ENCODE data around the gene DLGAP1. TPM values are rescaled to one million over a fixed set of nuclear protein-coding genes. Genes with fewer than 3 reads are reported as not detected.
A peak's percentile ranks its signal among the peaks of the same experiment; 100 is the strongest.
"Not testable (repeated sequence)": the region's sequence is repeated elsewhere in the genome, so short reads cannot be mapped to it uniquely, and the experiment has no call there.

Gene DLGAP1
- polyA plus RNA-seq, 6 donors from 2014 or later: 0.32 TPM; not detected in 5

GRCh38 chr18:4358618-4359017 lies 96.5 kb downstream of the DLGAP1 start:
- Mint-ChIP-seq H3K27ac (no peak overlapping the region), H3K9me3 (peaks cover 3 to 34% (median 14%) of the 10 kb centered on the region in 7 donors)

GRCh38 chr18:4357579-4357978 lies 97.5 kb downstream of the DLGAP1 start:
- no peak overlapping the region for H3K27ac Mint-ChIP-seq
- no peaks in the 10 kb centered on the region for H3K27me3 Mint-ChIP-seq
- no peak overlapping the region for H3K4me3 Mint-ChIP-seq
- peaks cover 0 to 27% (median 13%) of the 10 kb centered on the region in 7 donors for H3K9me3 Mint-ChIP-seq
- no peaks in the 10 kb centered on the region for H3K4me1 Mint-ChIP-seq
- DNase-seq (no peak), ATAC-seq (ENCODE audit: low read depth in 2 of 2) (no peak)
- H3K36me3 Mint-ChIP-seq: no peaks in the 10 kb centered on the region

More at GRCh38 chr18:4358618-4359017, 96.5 kb downstream of the DLGAP1 start:
- Mint-ChIP-seq H3K27me3 (no peaks in the 10 kb centered on the region), H3K36me3 (no peaks in the 10 kb centered on the region), H3K4me1 (no peaks in the 10 kb centered on the region), H3K4me3 (no peak overlapping the region)
- ATAC-seq (ENCODE audit: low read depth in 2 of 2) (no peak), DNase-seq (no peak)

GRCh38 chr18:4356929-4357328 lies 98.2 kb downstream of the DLGAP1 start:
- no peak overlapping the region for H3K4me3 Mint-ChIP-seq
- H3K27me3 Mint-ChIP-seq: no peaks in the 10 kb centered on the region
- no peaks in the 10 kb centered on the region for H3K36me3 Mint-ChIP-seq
- DNase-seq (no peak), ATAC-seq (ENCODE audit: low read depth in 2 of 2) (no peak)
- H3K9me3 Mint-ChIP-seq: peaks cover 0 to 23% (median 13%) of the 10 kb centered on the region in 7 donors
- H3K4me1 Mint-ChIP-seq: no peaks in the 10 kb centered on the region
- H3K27ac Mint-ChIP-seq: no peak overlapping the region

GRCh38 chr18:4353853-4354418 lies 101.2 kb downstream of the DLGAP1 start:
- no peaks in the 10 kb centered on the region for H3K4me1 Mint-ChIP-seq
- no peak for DNase-seq
- H3K4me3 Mint-ChIP-seq: no peak overlapping the region
- ATAC-seq (ENCODE audit: low read depth in 2 of 2): no peak
- H3K9me3 Mint-ChIP-seq: peaks cover 0 to 15% (median 10%) of the 10 kb centered on the region in 7 donors
- no peak overlapping the region for H3K27ac Mint-ChIP-seq
- no peaks in the 10 kb centered on the region for H3K27me3 Mint-ChIP-seq
- no peaks in the 10 kb centered on the region for H3K36me3 Mint-ChIP-seq

- H3K36me3 Mint-ChIP-seq: no peaks in the 10 kb centered on the region
- H3K9me3 Mint-ChIP-seq: peaks cover 0 to 15% (median 10%) of the 10 kb centered on the region in 7 donors
- H3K27ac Mint-ChIP-seq: no peak overlapping the region
- no peak overlapping the region for H3K4me3 Mint-ChIP-seq
- ATAC-seq (ENCODE audit: low read depth in 2 of 2): no peak
- H3K27me3 Mint-ChIP-seq: no peaks in the 10 kb centered on the region
- no peaks in the 10 kb centered on the region for H3K4me1 Mint-ChIP-seq
- DNase-seq: no peak
These were observed 102.2 kb downstream of the DLGAP1 start for GRCh38 chr18:4352746-4353551.

- Mint-ChIP-seq H3K4me3 (no peak overlapping the region), H3K27ac (no peak overlapping the region), H3K4me1 (no peaks in the 10 kb centered on the region), H3K36me3 (no peaks in the 10 kb centered on the region), H3K27me3 (no peaks in the 10 kb centered on the region), H3K9me3 (peaks cover 0 to 6% (median 4%) of the 10 kb centered on the region in 7 donors)
- ATAC-seq (ENCODE audit: low read depth in 2 of 2) (no peak), DNase-seq (no peak)
These were observed 104.1 kb downstream of the DLGAP1 start for GRCh38 chr18:4351005-4351404.

GRCh38 chr18:4335386-4335785 lies 119.7 kb downstream of the DLGAP1 start:
- Mint-ChIP-seq H3K4me1 (no peaks in the 10 kb centered on the region), H3K36me3 (no peaks in the 10 kb centered on the region), H3K27me3 (no peaks in the 10 kb centered on the region), H3K4me3 (no peak overlapping the region), H3K27ac (no peak overlapping the region), H3K9me3 (peaks cover 0 to 13% (median 6%) of the 10 kb centered on the region in 7 donors)
- ATAC-seq (ENCODE audit: low read depth in 2 of 2): no peak
- no peak for DNase-seq

GRCh38 chr18:4333043-4333442 lies 122.1 kb downstream of the DLGAP1 start:
- H3K27me3 Mint-ChIP-seq: no peaks in the 10 kb centered on the region
- no peak for ATAC-seq (ENCODE audit: low read depth in 2 of 2)
- peaks cover 0 to 13% (median 6%) of the 10 kb centered on the region in 7 donors for H3K9me3 Mint-ChIP-seq
- no peak overlapping the region for H3K4me3 Mint-ChIP-seq
- no peak for DNase-seq
- H3K36me3 Mint-ChIP-seq: no peaks in the 10 kb centered on the region
- no peak overlapping the region for H3K27ac Mint-ChIP-seq
- H3K4me1 Mint-ChIP-seq: no peaks in the 10 kb centered on the region

- DNase-seq: no peak
- Mint-ChIP-seq H3K4me1 (no peaks in the 10 kb centered on the region), H3K27ac (peak overlapping the region in 1 of 6 donors; percentile 3), H3K9me3 (peaks cover 0 to 10% (median 5%) of the 10 kb centered on the region in 7 donors), H3K36me3 (no peaks in the 10 kb centered on the region), H3K27me3 (no peaks in the 10 kb centered on the region), H3K4me3 (no peak overlapping the region)
- no peak for ATAC-seq (ENCODE audit: low read depth in 2 of 2)
These were observed 135.1 kb downstream of the DLGAP1 start for GRCh38 chr18:4319738-4320677.

- DNase-seq (no peak), ATAC-seq (ENCODE audit: low read depth in 2 of 2) (no peak)
- Mint-ChIP-seq H3K27me3 (no peaks in the 10 kb centered on the region), H3K27ac (no peak overlapping the region), H3K4me1 (no peaks in the 10 kb centered on the region), H3K9me3 (peaks cover 0 to 8% (median under 1%) of the 10 kb centered on the region in 7 donors), H3K36me3 (no peaks in the 10 kb centered on the region), H3K4me3 (no peak overlapping the region)
These were observed 136.8 kb downstream of the DLGAP1 start for GRCh38 chr18:4318311-4318710.

GRCh38 chr18:4311945-4312344 lies 143.2 kb downstream of the DLGAP1 start:
- not testable (repeated sequence) for ATAC-seq (ENCODE audit: low read depth in 2 of 2); H3K27me3 Mint-ChIP-seq; H3K9me3 Mint-ChIP-seq; H3K27ac Mint-ChIP-seq; H3K36me3 Mint-ChIP-seq; H3K4me1 Mint-ChIP-seq; DNase-seq; H3K4me3 Mint-ChIP-seq

- DNase-seq: no peak
- H3K4me1 Mint-ChIP-seq: no peaks in the 10 kb centered on the region
- no peak for ATAC-seq (ENCODE audit: low read depth in 2 of 2)
- H3K4me3 Mint-ChIP-seq: no peak overlapping the region
- no peaks in the 10 kb centered on the region for H3K36me3 Mint-ChIP-seq
- no peak overlapping the region for H3K27ac Mint-ChIP-seq
- H3K9me3 Mint-ChIP-seq: peaks cover 0 to 2% (median 0%) of the 10 kb centered on the region in 7 donors
- no peaks in the 10 kb centered on the region for H3K27me3 Mint-ChIP-seq
These were observed 144.0 kb downstream of the DLGAP1 start for GRCh38 chr18:4311136-4311535.

- H3K9me3 Mint-ChIP-seq: peaks cover 0 to 2% (median 0%) of the 10 kb centered on the region in 7 donors
- H3K36me3 Mint-ChIP-seq: no peaks in the 10 kb centered on the region
- DNase-seq (no peak), ATAC-seq (ENCODE audit: low read depth in 2 of 2) (no peak)
- no peaks in the 10 kb centered on the region for H3K27me3 Mint-ChIP-seq
- H3K27ac Mint-ChIP-seq: no peak overlapping the region
- no peak overlapping the region for H3K4me3 Mint-ChIP-seq
- no peaks in the 10 kb centered on the region for H3K4me1 Mint-ChIP-seq
These were observed 145.9 kb downstream of the DLGAP1 start for GRCh38 chr18:4309227-4309626.
